ENCODE results near the gene MRPL21.
A peak's percentile ranks its signal among the peaks of the same experiment; 100 is the strongest.
"Not testable (repeated sequence)": the region's sequence is repeated elsewhere in the genome, so short reads cannot be mapped to it uniquely, and the experiment has no call there.

MRPL21 gene

GRCh38 chr11:68910965-68911364 lies 7.3 kb upstream of the MRPL21 start:
- DNase-seq (ENCODE audit: low read depth) = no peak

- no peak for DNase-seq (ENCODE audit: low read depth)
Measured at GRCh38 chr11:68908273-68908672, 4.6 kb upstream of the MRPL21 start.

- DNase-seq (ENCODE audit: low read depth) = no peak
Measured at GRCh38 chr11:68905421-68906360, 2.1 kb upstream of the MRPL21 start.

- DNase-seq (ENCODE audit: low read depth) = no peak
Measured at GRCh38 chr11:68904248-68904847, 716 bp upstream of the MRPL21 start.

GRCh38 chr11:68900835-68901381 lies 2.7 kb downstream of the MRPL21 start:
- DNase-seq (ENCODE audit: low read depth) = no peak

- no peak for DNase-seq (ENCODE audit: low read depth)
Measured at GRCh38 chr11:68897441-68897840, 6.2 kb downstream of the MRPL21 start.

GRCh38 chr11:68896171-68896959 lies 7.3 kb downstream of the MRPL21 start:
- DNase-seq (ENCODE audit: low read depth) = no peak

GRCh38 chr11:68893282-68893681 lies 10.3 kb downstream of the MRPL21 start:
- no peak for DNase-seq (ENCODE audit: low read depth)

GRCh38 chr11:68892576-68892975 lies 11.1 kb downstream of the MRPL21 start:
- DNase-seq (ENCODE audit: low read depth) = no peak

GRCh38 chr11:68891351-68891948 lies 12.2 kb downstream of the MRPL21 start:
- DNase-seq (ENCODE audit: low read depth) = no peak

- DNase-seq (ENCODE audit: low read depth) = peak; percentile 72
Measured at GRCh38 chr11:68890490-68891231, 13.0 kb downstream of the MRPL21 start.

- peak; percentile 93 for DNase-seq (ENCODE audit: low read depth)
Measured at GRCh38 chr11:68889948-68890446, 13.6 kb downstream of the MRPL21 start.

- not testable (repeated sequence) for DNase-seq (ENCODE audit: low read depth)
Measured at GRCh38 chr11:68884827-68885226, 18.8 kb downstream of the MRPL21 start.

- no peak for DNase-seq (ENCODE audit: low read depth)
Measured at GRCh38 chr11:68882391-68882790, 21.2 kb downstream of the MRPL21 start.

- DNase-seq (ENCODE audit: low read depth) = no peak
Measured at GRCh38 chr11:68881320-68881719, 22.3 kb downstream of the MRPL21 start.

GRCh38 chr11:68880851-68881250 lies 22.8 kb downstream of the MRPL21 start:
- no peak for DNase-seq (ENCODE audit: low read depth)

- no peak for DNase-seq (ENCODE audit: low read depth)
Measured at GRCh38 chr11:68878022-68878421, 25.6 kb downstream of the MRPL21 start.

- no peak for DNase-seq (ENCODE audit: low read depth)
Measured at GRCh38 chr11:68872216-68873003, 31.2 kb downstream of the MRPL21 start.

- DNase-seq (ENCODE audit: low read depth) = no peak
Measured at GRCh38 chr11:68870470-68870869, 33.2 kb downstream of the MRPL21 start.

- DNase-seq (ENCODE audit: low read depth) = no peak
Measured at GRCh38 chr11:68868221-68868835, 35.3 kb downstream of the MRPL21 start.
